HG03039 (cell line): ENCODE data around the gene UGT3A1.
"Not testable (repeated sequence)": the region's sequence is repeated elsewhere in the genome, so short reads cannot be mapped to it uniquely, and the experiment has no call there.

Source experiments
- ATAC-seq: cut with Tn5 transposase; IDR thresholded peaks from one replicate; pipeline ENCODE4 v1.9.1; 2021; ENCODE audit warnings: mild to moderate bottlenecking, moderate library complexity; ENCODE audit not compliant: unreplicated experiment

The UGT3A1 gene

GRCh38 chr5:35990941-35991611, at the start of gene UGT3A1:
Gene UGT3A1 (minus strand): TSS chr5:35991390. CDS start chr5:35991240, 150 bp downstream.
- no peak for ATAC-seq

- ATAC-seq, result no peak
Measured at GRCh38 chr5:36035696-36036095, 44.5 kb upstream of the UGT3A1 start.

- ATAC-seq, result not testable (repeated sequence)
Measured at GRCh38 chr5:36034536-36035134, 43.4 kb upstream of the UGT3A1 start.

GRCh38 chr5:36033486-36033885, 42.3 kb upstream of the UGT3A1 start:
- no peak for ATAC-seq

GRCh38 chr5:36033047-36033446, 41.9 kb upstream of the UGT3A1 start:
- ATAC-seq, result no peak

GRCh38 chr5:36031223-36031622, 40.0 kb upstream of the UGT3A1 start:
- ATAC-seq, result no peak

GRCh38 chr5:36029914-36030313, 38.7 kb upstream of the UGT3A1 start:
- no peak for ATAC-seq

- no peak for ATAC-seq
Measured at GRCh38 chr5:36028816-36029465, 37.8 kb upstream of the UGT3A1 start.

GRCh38 chr5:36027711-36028110, 36.5 kb upstream of the UGT3A1 start:
- no peak for ATAC-seq

- ATAC-seq, result no peak
Measured at GRCh38 chr5:36026706-36027465, 35.7 kb upstream of the UGT3A1 start.

GRCh38 chr5:36022246-36022645, 31.1 kb upstream of the UGT3A1 start:
- not testable (repeated sequence) for ATAC-seq

- not testable (repeated sequence) for ATAC-seq
Measured at GRCh38 chr5:36019584-36019983, 28.4 kb upstream of the UGT3A1 start.

GRCh38 chr5:36017622-36018021, 26.4 kb upstream of the UGT3A1 start:
- no peak for ATAC-seq

- no peak for ATAC-seq
Measured at GRCh38 chr5:36017004-36017403, 25.8 kb upstream of the UGT3A1 start.

- no peak for ATAC-seq
Measured at GRCh38 chr5:36013182-36013581, 22.0 kb upstream of the UGT3A1 start.

- ATAC-seq, result no peak
Measured at GRCh38 chr5:36009698-36010097, 18.5 kb upstream of the UGT3A1 start.

GRCh38 chr5:36007366-36007765, 16.2 kb upstream of the UGT3A1 start:
- no peak for ATAC-seq

GRCh38 chr5:36006163-36006562, 15.0 kb upstream of the UGT3A1 start:
- ATAC-seq, result no peak

GRCh38 chr5:36001032-36001431, 9.8 kb upstream of the UGT3A1 start:
- ATAC-seq, result no peak

- no peak for ATAC-seq
Measured at GRCh38 chr5:35999547-35999946, 8.4 kb upstream of the UGT3A1 start.

GRCh38 chr5:35996076-35996475, 4.9 kb upstream of the UGT3A1 start:
- no peak for ATAC-seq
